PFSK-1 (cell line): ENCODE data around the gene HAVCR1.

Source experiments
- FOXP2 ChIP-seq: optimal IDR thresholded peaks from 2 replicates; pipeline ENCODE3; 2011; ENCODE audit warnings: borderline replicate concordance, control low read depth, inconsistent platforms; ENCODE audit not compliant: insufficient read depth; ENCODE audit errors: extremely low read length, extremely low read depth
- POLR2AphosphoS5 ChIP-seq: IDR thresholded peaks from 2 replicates; pipeline ENCODE4 v1.6.1; 2012; ENCODE audit warnings: low read depth, mild to moderate bottlenecking, control low read depth, low read length, moderate library complexity
- REST ChIP-seq, 2 experiments: IDR thresholded peaks; 2 replicates each; pipeline versions ENCODE4 v1.6.1 to v1.8.0; 2011 to 2012; ENCODE audit warnings: low read depth in 2 of 2, low read length in 2 of 2, control low read depth in 1 of 2, inconsistent platforms in 1 of 2, mild to moderate bottlenecking in 1 of 2, moderate library complexity in 1 of 2; ENCODE audit not compliant: insufficient read depth in 1 of 2
- SIN3A ChIP-seq: IDR thresholded peaks from 2 replicates; pipeline ENCODE4 v1.6.1; 2012; ENCODE audit warnings: mild to moderate bottlenecking, low read length, moderate library complexity, borderline replicate concordance; ENCODE audit not compliant: insufficient read depth
- TAF1 ChIP-seq: IDR thresholded peaks from 2 replicates; pipeline ENCODE4 v1.6.1; 2012; ENCODE audit warnings: low read length, control low read depth, borderline replicate concordance; ENCODE audit not compliant: insufficient read depth

Gene HAVCR1

GRCh38 chr5:157088342-157088990 is 29.6 kb upstream of the HAVCR1 start:
- TF ChIP-seq POLR2AphosphoS5 = no peak
- no peak for TF ChIP-seq FOXP2
- no peak for TF ChIP-seq TAF1
- TF ChIP-seq REST (IDR thresholded peaks at IDR 0.05; ENCODE audit: insufficient read depth in 1 of 2, low read depth in 2 of 2, low read length in 2 of 2) = no peak
- no peak for TF ChIP-seq SIN3A

DNA sequence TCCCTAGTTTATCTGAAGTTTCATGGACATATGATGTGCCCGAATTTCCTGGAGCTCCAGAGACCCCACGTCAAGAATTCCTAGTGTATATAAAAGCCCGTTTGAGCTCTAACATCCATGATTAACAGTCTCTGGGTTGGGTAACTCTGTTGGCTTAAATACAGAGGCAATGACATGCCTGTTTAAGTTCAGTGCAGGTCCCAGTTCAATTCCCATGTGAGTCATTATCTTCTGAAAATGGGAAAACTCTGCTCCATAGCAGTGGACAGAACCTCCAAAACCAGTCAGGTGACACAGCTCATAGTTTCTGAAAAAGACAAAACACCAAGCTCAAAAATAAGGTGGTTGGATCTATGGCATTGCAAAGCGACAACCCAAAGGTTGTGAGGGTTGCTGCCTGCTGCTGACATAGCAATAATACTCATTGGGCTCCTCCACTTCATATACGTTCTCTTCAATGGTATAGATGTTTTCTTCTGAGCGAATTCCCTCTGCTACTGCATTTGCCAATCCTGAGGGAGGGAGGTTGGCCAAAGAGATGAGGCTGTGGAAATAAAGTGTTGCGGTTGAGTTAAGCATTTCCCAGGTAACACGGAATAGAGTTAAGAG is 27.9 kb upstream of the HAVCR1 start:
- TF ChIP-seq SIN3A (no peak), TAF1 (no peak), POLR2AphosphoS5 (no peak), FOXP2 (no peak), REST (IDR thresholded peaks at IDR 0.05; ENCODE audit: insufficient read depth in 1 of 2, low read depth in 2 of 2, low read length in 2 of 2) (no peak)

- TF ChIP-seq SIN3A (no peak), POLR2AphosphoS5 (no peak), REST (IDR thresholded peaks at IDR 0.05; ENCODE audit: insufficient read depth in 1 of 2, low read depth in 2 of 2, low read length in 2 of 2) (no peak), TAF1 (no peak), FOXP2 (no peak)
Observed at GRCh38 chr5:157085930-157086329, 27.0 kb upstream of the HAVCR1 start.

DNA sequence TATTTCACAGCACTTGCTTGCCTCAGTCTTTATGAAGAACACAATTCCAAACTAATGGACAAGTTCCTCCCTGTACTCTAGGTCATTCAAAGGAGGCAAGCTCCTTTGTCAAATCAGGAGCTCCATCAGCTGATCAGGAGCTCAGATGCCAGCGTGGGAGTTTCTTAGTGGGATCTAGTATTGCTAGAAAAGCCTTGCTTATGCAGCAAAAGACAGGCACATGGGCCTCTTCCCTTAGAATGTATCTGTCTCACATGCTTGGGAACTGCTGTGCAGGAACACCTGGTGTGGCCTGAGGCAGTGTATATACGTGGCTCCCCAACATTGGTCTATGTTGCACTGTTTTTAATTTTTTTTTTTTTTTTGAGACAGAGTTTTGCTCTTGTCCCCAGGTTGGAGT is 21.4 kb upstream of the HAVCR1 start:
- TF ChIP-seq POLR2AphosphoS5 = no peak
- no peak for TF ChIP-seq SIN3A
- TF ChIP-seq FOXP2 = no peak
- no peak for TF ChIP-seq TAF1
- no peak for TF ChIP-seq REST (IDR thresholded peaks at IDR 0.05; ENCODE audit: insufficient read depth in 1 of 2, low read depth in 2 of 2, low read length in 2 of 2)
